Hepatocyte (in vitro differentiated cells): ENCODE results near the gene C8A. TPM values are rescaled to one million over a fixed set of nuclear protein-coding genes. Genes with fewer than 3 reads are reported as not detected.

Experiments used
- DNase-seq: peaks from one replicate; pipeline ENCODE4 v3.0.0-alpha.2; 2016; ENCODE audit warnings: low spot score
- H2AFZ ChIP-seq: fragments of 200-600 bp; sonication (generic); 2 replicates; pipeline ENCODE4 v1.6.0; 2016; ENCODE audit warnings: antibody characterized with exemption, mild to moderate bottlenecking
- H3K27ac ChIP-seq: fragments of 200-600 bp; sonication (generic); 2 replicates; pipeline ENCODE4 v1.5.1; 2016; ENCODE audit warnings: mild to moderate bottlenecking
- H3K27me3 ChIP-seq: fragments of 200-600 bp; sonication (generic); 2 replicates; pipeline ENCODE4 v1.6.1; 2016
- H3K36me3 ChIP-seq: fragments of 200-600 bp; sonication (generic); replicated peaks from 2 replicates; pipeline ENCODE4 v1.5.1; 2016; ENCODE audit warnings: low read depth; ENCODE audit not compliant: insufficient read depth
- H3K4me1 ChIP-seq: fragments of 200-600 bp; sonication (generic); 2 replicates; pipeline ENCODE4 v1.5.1; 2016; ENCODE audit warnings: mild to moderate bottlenecking, moderate library complexity; ENCODE audit not compliant: insufficient read depth
- H3K4me2 ChIP-seq: fragments of 200-600 bp; sonication (generic); 2 replicates; pipeline ENCODE4 v1.6.0; 2016
- H3K4me3 ChIP-seq: fragments of 200-600 bp; sonication (generic); 2 replicates; pipeline ENCODE4 v1.5.1; 2016; ENCODE audit warnings: mild to moderate bottlenecking
- H3K79me2 ChIP-seq: fragments of 200-600 bp; sonication (generic); 2 replicates; pipeline ENCODE4 v1.6.0; 2017; ENCODE audit warnings: mild to moderate bottlenecking
- H3K9me2 ChIP-seq: fragments of 200-600 bp; sonication (generic); replicated peaks from 2 replicates; pipeline ENCODE4 v1.6.0; 2017; ENCODE audit warnings: mild to moderate bottlenecking; ENCODE audit not compliant: insufficient read depth
- H3K9me3 ChIP-seq: fragments of 200-600 bp; sonication (generic); 2 replicates; pipeline ENCODE4 v1.5.1; 2016; ENCODE audit warnings: low read depth, mild to moderate bottlenecking
- H4K20me1 ChIP-seq: fragments of 200-600 bp; sonication (generic); 2 replicates; pipeline ENCODE4 v1.6.0; 2016; ENCODE audit warnings: mild to moderate bottlenecking; ENCODE audit not compliant: insufficient read depth, poor library complexity, severe bottlenecking
- CTCF ChIP-seq: fragments of 200-600 bp; sonication (generic); IDR thresholded peaks from 2 replicates; pipeline ENCODE4 v1.5.1; 2016; ENCODE audit warnings: antibody characterized with exemption, mild to moderate bottlenecking; ENCODE audit not compliant: poor library complexity
- EZH2 ChIP-seq: fragments of 200-600 bp; sonication (generic); IDR thresholded peaks from 2 replicates; pipeline ENCODE4 v1.6.1; 2016; ENCODE audit warnings: antibody characterized with exemption, mild to moderate bottlenecking, borderline replicate concordance
- EZH2phosphoT487 ChIP-seq: fragments of 200-600 bp; sonication (generic); IDR thresholded peaks from one replicate; pipeline ENCODE4 v1.6.1; 2018; ENCODE audit warnings: antibody characterized with exemption, mild to moderate bottlenecking, low read depth, moderate library complexity; ENCODE audit not compliant: unreplicated experiment, severe bottlenecking
- WGBS: methylation state at CpG from one replicate; pipeline ENCODE4 v1.1.6; 2016; ENCODE audit warnings: low lambda C conversion rate; ENCODE audit errors: missing lambda C conversion rate; 5-methylcytosine and 5-hydroxymethylcytosine counted together
- polyA plus RNA-seq: library from polyadenylated mRNA; unstranded; fragments of >200 nt; fragmentation: Nextera tagmentation; extraction: Ambion mirVana; gene quantifications from 2 replicates; pipeline ENCODE4 v1.2.1, GENCODE V29; 2016
- total RNA-seq: library from RNA; depleted of rRNA; stranded (reverse); fragments of >200 nt; gene quantifications from 2 replicates; pipeline ENCODE4 v1.2.3, GENCODE V29; 2014

Gene C8A
- total and polyA plus RNA-seq, 2 experiments from 2014 or later: 6.1 to 8.2 TPM

GRCh38 chr1:56877973-56878372 is 23.4 kb downstream of the C8A start:
- 72% methylated on average over 3 of the region's 3 CpGs for WGBS
- Histone ChIP-seq H2AFZ (no peak overlapping the region), H3K27me3 (no peaks in the 10 kb centered on the region), H3K36me3 (no peaks in the 10 kb centered on the region), H3K4me2 (no peak overlapping the region), H3K27ac (no peak overlapping the region), H3K9me3 (no peaks in the 10 kb centered on the region), H4K20me1 (no peaks in the 10 kb centered on the region), H3K9me2 (no peaks in the 10 kb centered on the region), H3K4me1 (no peaks in the 10 kb centered on the region), H3K4me3 (no peak overlapping the region), H3K79me2 (no peaks in the 10 kb centered on the region)
- TF ChIP-seq CTCF: no peak
- TF ChIP-seq EZH2phosphoT487: no peak
- no peak for TF ChIP-seq EZH2
- DNase-seq: no peak

- no peak for DNase-seq
- H3K4me2 ChIP-seq: no peak overlapping the region
- WGBS: 95% methylated on average over 1 of the region's 1 CpG
- H3K79me2 ChIP-seq: no peaks in the 10 kb centered on the region
- no peak overlapping the region for H3K4me3 ChIP-seq
- H2AFZ ChIP-seq: no peak overlapping the region
- no peaks in the 10 kb centered on the region for H3K9me3 ChIP-seq
- no peaks in the 10 kb centered on the region for H3K36me3 ChIP-seq
- H3K27ac ChIP-seq: no peak overlapping the region
- H3K27me3 ChIP-seq: no peaks in the 10 kb centered on the region
- H3K4me1 ChIP-seq: no peaks in the 10 kb centered on the region
- H4K20me1 ChIP-seq: no peaks in the 10 kb centered on the region
- TF ChIP-seq EZH2 (no peak), EZH2phosphoT487 (no peak), CTCF (no peak)
- no peaks in the 10 kb centered on the region for H3K9me2 ChIP-seq
Observed at GRCh38 chr1:56880774-56881173, 26.2 kb downstream of the C8A start.

- Histone ChIP-seq H3K27ac (no peak overlapping the region), H3K4me3 (no peak overlapping the region), H3K36me3 (no peaks in the 10 kb centered on the region), H3K9me3 (no peaks in the 10 kb centered on the region), H3K4me1 (no peaks in the 10 kb centered on the region), H3K79me2 (no peaks in the 10 kb centered on the region), H3K9me2 (no peaks in the 10 kb centered on the region), H3K4me2 (no peak overlapping the region), H2AFZ (no peak overlapping the region), H3K27me3 (no peaks in the 10 kb centered on the region), H4K20me1 (no peaks in the 10 kb centered on the region)
- TF ChIP-seq CTCF (no peak), EZH2 (no peak), EZH2phosphoT487 (no peak)
- 94% methylated on average over 6 of the region's 6 CpGs for WGBS
- no peak for DNase-seq
Observed at GRCh38 chr1:56881417-56881816, 26.8 kb downstream of the C8A start.

- no peaks in the 10 kb centered on the region for H3K9me3 ChIP-seq
- H2AFZ ChIP-seq: no peak overlapping the region
- no peaks in the 10 kb centered on the region for H3K79me2 ChIP-seq
- 78% methylated on average over 3 of the region's 3 CpGs for WGBS
- H3K27me3 ChIP-seq: no peaks in the 10 kb centered on the region
- TF ChIP-seq EZH2phosphoT487 (no peak), EZH2 (no peak), CTCF (no peak)
- no peak overlapping the region for H3K4me2 ChIP-seq
- DNase-seq: no peak
- no peaks in the 10 kb centered on the region for H3K9me2 ChIP-seq
- no peaks in the 10 kb centered on the region for H4K20me1 ChIP-seq
- H3K4me1 ChIP-seq: no peaks in the 10 kb centered on the region
- H3K4me3 ChIP-seq: no peak overlapping the region
- no peaks in the 10 kb centered on the region for H3K36me3 ChIP-seq
- H3K27ac ChIP-seq: no peak overlapping the region
Observed at GRCh38 chr1:56890229-56890628, 35.6 kb downstream of the C8A start.
